Urinary bladder (tissue), 2 donors: ENCODE measurements around the gene ACAP3. TPM values are rescaled to one million over a fixed set of nuclear protein-coding genes. Genes with fewer than 3 reads are reported as not detected.

ENCODE experiments used
- polyA plus RNA-seq: library from polyadenylated mRNA; stranded (reverse); fragments of 200-250 nt; gene quantifications from one replicate; pipeline ENCODE4 v1.2.3, GENCODE V29; 2013
- small RNA-seq: library from RNA; depleted of rRNA; stranded (forward); fragments of <200 nt; gene quantifications from one replicate; pipeline ENCODE3, GENCODE V24; 2014
- total RNA-seq: library from RNA; depleted of rRNA; stranded (reverse); fragments of >200 nt; gene quantifications from one replicate; pipeline ENCODE4 v1.2.3, GENCODE V29; 2014
- donor health status: healthy.

Gene ACAP3
- total and polyA plus RNA-seq, 2 donors = 40.2 to 51.2 TPM

Small RNA genes lying within 50 kb of the gene (small RNA-seq; reads per million reads assigned to genes)
- not detected for gene MIR6726

Other genes with a start within 250 kb of the ACAP3 start
- gene RNF223, start 233.6 kb downstream of the ACAP3 start, total RNA-seq = 2.7 TPM
- gene RNF223, start 233.6 kb downstream of the ACAP3 start, polyA plus RNA-seq = 0.73 TPM
- gene C1orf159, start 191.8 kb downstream of the ACAP3 start, total RNA-seq = 7.1 TPM
- 12.6 TPM for gene C1orf159, start 191.8 kb downstream of the ACAP3 start, polyA plus RNA-seq
- gene TTLL10, start 134.1 kb downstream of the ACAP3 start, total RNA-seq = not detected
- 0.08 TPM for gene TTLL10, start 134.1 kb downstream of the ACAP3 start, polyA plus RNA-seq
- gene TNFRSF18, start 101.3 kb downstream of the ACAP3 start, total RNA-seq = not detected
- gene TNFRSF18, start 101.3 kb downstream of the ACAP3 start, polyA plus RNA-seq = 0.77 TPM
- gene TNFRSF4, start 93.8 kb downstream of the ACAP3 start, total RNA-seq = 0.48 TPM
- 2.2 TPM for gene TNFRSF4, start 93.8 kb downstream of the ACAP3 start, polyA plus RNA-seq
- gene SDF4, start 75.9 kb downstream of the ACAP3 start, total RNA-seq = 36.7 TPM
- 176 TPM for gene SDF4, start 75.9 kb downstream of the ACAP3 start, polyA plus RNA-seq
- 8.8 TPM for gene B3GALT6, start 75.7 kb downstream of the ACAP3 start, total RNA-seq
- gene B3GALT6, start 75.7 kb downstream of the ACAP3 start, polyA plus RNA-seq = 15.2 TPM
- 0.53 TPM for gene C1QTNF12, start 61.2 kb downstream of the ACAP3 start, total RNA-seq
- 0.99 TPM for gene C1QTNF12, start 61.2 kb downstream of the ACAP3 start, polyA plus RNA-seq
- gene UBE2J2, start 34.1 kb downstream of the ACAP3 start, total RNA-seq = 36.3 TPM
- 47.0 TPM for gene UBE2J2, start 34.1 kb downstream of the ACAP3 start, polyA plus RNA-seq
- gene SCNN1D, start 27.5 kb downstream of the ACAP3 start, total RNA-seq = 2.0 TPM
- gene SCNN1D, start 27.5 kb downstream of the ACAP3 start, polyA plus RNA-seq = 2.5 TPM
- 7.6 TPM for gene PUSL1, start 667 bp upstream of the ACAP3 start, total RNA-seq
- gene PUSL1, start 667 bp upstream of the ACAP3 start, polyA plus RNA-seq = 19.2 TPM
- 45.9 TPM for gene INTS11, start 16.7 kb upstream of the ACAP3 start, total RNA-seq
- gene INTS11, start 16.7 kb upstream of the ACAP3 start, polyA plus RNA-seq = 134 TPM
- 6.1 TPM for gene CPTP, start 16.9 kb upstream of the ACAP3 start, total RNA-seq
- gene CPTP, start 16.9 kb upstream of the ACAP3 start, polyA plus RNA-seq = 17.1 TPM
- 0.48 TPM for gene TAS1R3, start 23.4 kb upstream of the ACAP3 start, total RNA-seq
- gene TAS1R3, start 23.4 kb upstream of the ACAP3 start, polyA plus RNA-seq = 0.11 TPM
- 26.4 TPM for gene DVL1, start 41.5 kb upstream of the ACAP3 start, total RNA-seq
- 69.0 TPM for gene DVL1, start 41.5 kb upstream of the ACAP3 start, polyA plus RNA-seq
- gene MXRA8, start 50.6 kb upstream of the ACAP3 start, total RNA-seq = 62.7 TPM
- 159 TPM for gene MXRA8, start 50.6 kb upstream of the ACAP3 start, polyA plus RNA-seq
- 20.7 TPM for gene AURKAIP1, start 67.3 kb upstream of the ACAP3 start, total RNA-seq
- gene AURKAIP1, start 67.3 kb upstream of the ACAP3 start, polyA plus RNA-seq = 158 TPM
- 226 TPM for gene CCNL2, start 91.4 kb upstream of the ACAP3 start, total RNA-seq
- 146 TPM for gene CCNL2, start 91.4 kb upstream of the ACAP3 start, polyA plus RNA-seq
- gene MRPL20, start 99.4 kb upstream of the ACAP3 start, total RNA-seq = 55.1 TPM
- 183 TPM for gene MRPL20, start 99.4 kb upstream of the ACAP3 start, polyA plus RNA-seq
- gene ANKRD65, start 113.3 kb upstream of the ACAP3 start, total RNA-seq = 5.8 TPM
- gene ANKRD65, start 113.3 kb upstream of the ACAP3 start, polyA plus RNA-seq = 17.7 TPM
- 15.2 TPM for gene VWA1, start 127.8 kb upstream of the ACAP3 start, total RNA-seq
- gene VWA1, start 127.8 kb upstream of the ACAP3 start, polyA plus RNA-seq = 214 TPM
- gene ATAD3C, start 141.8 kb upstream of the ACAP3 start, total RNA-seq = 0.26 TPM
- 3.3 TPM for gene ATAD3C, start 141.8 kb upstream of the ACAP3 start, polyA plus RNA-seq
- gene ATAD3B, start 163.8 kb upstream of the ACAP3 start, total RNA-seq = 11.3 TPM
- 14.3 TPM for gene ATAD3B, start 163.8 kb upstream of the ACAP3 start, polyA plus RNA-seq
- gene ATAD3A, start 204.2 kb upstream of the ACAP3 start, total RNA-seq = 7.1 TPM
- 18.8 TPM for gene ATAD3A, start 204.2 kb upstream of the ACAP3 start, polyA plus RNA-seq
- 6.7 TPM for gene TMEM240, start 232.7 kb upstream of the ACAP3 start, total RNA-seq
- 31.0 TPM for gene TMEM240, start 232.7 kb upstream of the ACAP3 start, polyA plus RNA-seq